Measurements from ENCODE around the gene MST1R. TPM values are rescaled to one million over a fixed set of nuclear protein-coding genes. Genes with fewer than 3 reads are reported as not detected.

Gene MST1R
- total and polyA plus RNA-seq, 7 experiments from 2014 or later, result 0.39 to 5.8 (median 0.80) TPM

- CTCF ChIA-PET, result interaction anchor here (0.5 kb wide), 1 partner anchor 52 kb away, joined by 3 read pairs; no protein-coding TSS in a partner anchor
- H3K27ac Mint-ChIP-seq, result no peak overlapping the region
Measured at GRCh38 chr3:49868862-49869466, 34.7 kb downstream of the MST1R start.

GRCh38 chr3:49867871-49868321 is 35.8 kb downstream of the MST1R start:
- CTCF ChIA-PET, result interaction anchor here (0.5 kb wide), 1 partner anchor 29 kb away, joined by 4 read pairs; no protein-coding TSS in a partner anchor
- peaks cover 27 to 66% (median 42%) of the 10 kb centered on the region in 5 donors for H3K27me3 Mint-ChIP-seq
- Histone ChIP-seq H3K27me3 (ENCODE audit: control insufficient read depth in 2 of 2, insufficient read depth in 2 of 2, low read length in 2 of 2) (peaks cover 10 to 16% of the 10 kb centered on the region in 2 donors), H3K4me3 (ENCODE audit: low read length) (no peak overlapping the region), H3K36me3 (ENCODE audit: control insufficient read depth in 2 of 3, insufficient read depth in 3 of 3, low read length in 3 of 3) (no peaks in the 10 kb centered on the region), H3K9me3 (ENCODE audit: control insufficient read depth in 2 of 3, low read length in 3 of 3) (no peaks in the 10 kb centered on the region), H3K4me1 (ENCODE audit: control insufficient read depth in 2 of 2, insufficient read depth in 2 of 2, low read length in 2 of 2) (no peaks in the 10 kb centered on the region), H3K27ac (ENCODE audit: low read depth, low read length) (no peak overlapping the region)
- DNase-seq, result peak in 3 of 9 donors; percentile 15 to 37 (median 21)
- intact Hi-C loops (cut with micrococcal nuclease), result no loop called here
- H3K4me1 Mint-ChIP-seq, result peaks cover 0 to 7% (median 0%) of the 10 kb centered on the region in 7 donors
- POLR2A ChIA-PET, result interaction anchor here (1.0 kb wide), 1 partner anchor 14 kb away, joined by 3 read pairs; no protein-coding TSS in a partner anchor
- no peaks in the 10 kb centered on the region for H3K36me3 Mint-ChIP-seq
- H3K27ac Mint-ChIP-seq, result peak overlapping the region in 1 of 9 donors; percentile 59
- no peak for ATAC-seq
- H3K4me3 Mint-ChIP-seq, result peak overlapping the region in 4 of 10 donors; percentile 30 to 65 (median 52)
- no peaks in the 10 kb centered on the region for H3K9me3 Mint-ChIP-seq

More at GRCh38 chr3:49868862-49869466, 34.7 kb downstream of the MST1R start:
- ATAC-seq (no peak), DNase-seq (no peak)
- H3K9me3 Mint-ChIP-seq, result no peaks in the 10 kb centered on the region
- H3K4me3 Mint-ChIP-seq, result peak overlapping the region in 7 of 10 donors; percentile 21 to 65 (median 54)
- POLR2A ChIA-PET, result interaction anchor here (1.0 kb wide), 1 partner anchor 15 kb away, joined by 3 read pairs; no protein-coding TSS in a partner anchor
- peaks cover 0 to 7% (median 0%) of the 10 kb centered on the region in 7 donors for H3K4me1 Mint-ChIP-seq
- H3K4me1 ChIP-seq (ENCODE audit: control insufficient read depth in 2 of 2, insufficient read depth in 2 of 2, low read length in 2 of 2), result no peaks in the 10 kb centered on the region
- H3K4me3 ChIP-seq (ENCODE audit: low read length), result no peak overlapping the region
- intact Hi-C loops (cut with micrococcal nuclease), result no loop called here
- no peaks in the 10 kb centered on the region for H3K36me3 Mint-ChIP-seq
- no peaks in the 10 kb centered on the region for H3K9me3 ChIP-seq (ENCODE audit: control insufficient read depth in 2 of 3, low read length in 3 of 3)
- H3K27ac ChIP-seq (ENCODE audit: low read depth, low read length), result no peak overlapping the region
- H3K36me3 ChIP-seq (ENCODE audit: control insufficient read depth in 2 of 3, insufficient read depth in 3 of 3, low read length in 3 of 3), result no peaks in the 10 kb centered on the region
- H3K27me3 Mint-ChIP-seq, result peaks cover 22 to 61% (median 38%) of the 10 kb centered on the region in 5 donors
- peaks cover 10 to 16% of the 10 kb centered on the region in 2 donors for H3K27me3 ChIP-seq (ENCODE audit: control insufficient read depth in 2 of 2, insufficient read depth in 2 of 2, low read length in 2 of 2)

GRCh38 chr3:49867400-49867799 is 36.3 kb downstream of the MST1R start:
- no peak overlapping the region for H3K4me3 ChIP-seq (ENCODE audit: low read length)
- ATAC-seq, result no peak
- ChIA-PET CTCF (interaction anchor here (0.5 kb wide), 1 partner anchor 28 kb away, joined by 4 read pairs; no protein-coding TSS in a partner anchor), POLR2A (no interaction called here)
- Mint-ChIP-seq H3K4me1 (peaks cover 0 to 6% (median 0%) of the 10 kb centered on the region in 7 donors), H3K4me3 (peak overlapping the region in 1 of 10 donors; percentile 65), H3K27me3 (peaks cover 28 to 66% (median 44%) of the 10 kb centered on the region in 5 donors), H3K27ac (no peak overlapping the region), H3K36me3 (no peaks in the 10 kb centered on the region), H3K9me3 (no peaks in the 10 kb centered on the region)
- H3K9me3 ChIP-seq (ENCODE audit: control insufficient read depth in 2 of 3, low read length in 3 of 3), result no peaks in the 10 kb centered on the region
- H3K27ac ChIP-seq (ENCODE audit: low read depth, low read length), result no peak overlapping the region
- intact Hi-C loops (cut with micrococcal nuclease), result no loop called here
- H3K27me3 ChIP-seq (ENCODE audit: control insufficient read depth in 2 of 2, insufficient read depth in 2 of 2, low read length in 2 of 2), result peaks cover 10 to 16% of the 10 kb centered on the region in 2 donors
- H3K4me1 ChIP-seq (ENCODE audit: control insufficient read depth in 2 of 2, insufficient read depth in 2 of 2, low read length in 2 of 2), result no peaks in the 10 kb centered on the region
- no peaks in the 10 kb centered on the region for H3K36me3 ChIP-seq (ENCODE audit: control insufficient read depth in 2 of 3, insufficient read depth in 3 of 3, low read length in 3 of 3)
- no peak for DNase-seq

- ChIA-PET POLR2A (no interaction called here), CTCF (interaction anchor here (0.7 kb wide), 1 partner anchor 91 kb away, joined by 3 read pairs; no protein-coding TSS in a partner anchor)
- Mint-ChIP-seq H3K27ac (no peak overlapping the region), H3K9me3 (no peaks in the 10 kb centered on the region), H3K27me3 (peaks cover 28 to 51% (median 37%) of the 10 kb centered on the region in 5 donors), H3K36me3 (no peaks in the 10 kb centered on the region), H3K4me1 (peaks cover 0 to 6% (median 0%) of the 10 kb centered on the region in 7 donors), H3K4me3 (no peak overlapping the region)
- no peak for ATAC-seq
- no peak for DNase-seq
- Histone ChIP-seq H3K9me3 (ENCODE audit: control insufficient read depth in 2 of 3, low read length in 3 of 3) (no peaks in the 10 kb centered on the region), H3K4me3 (ENCODE audit: low read length) (no peak overlapping the region), H3K27me3 (ENCODE audit: control insufficient read depth in 2 of 2, insufficient read depth in 2 of 2, low read length in 2 of 2) (peaks cover 9 to 16% of the 10 kb centered on the region in 2 donors), H3K27ac (ENCODE audit: low read depth, low read length) (no peak overlapping the region), H3K36me3 (ENCODE audit: control insufficient read depth in 2 of 3, insufficient read depth in 3 of 3, low read length in 3 of 3) (no peaks in the 10 kb centered on the region), H3K4me1 (ENCODE audit: control insufficient read depth in 2 of 2, insufficient read depth in 2 of 2, low read length in 2 of 2) (no peaks in the 10 kb centered on the region)
- intact Hi-C loops (cut with micrococcal nuclease), result no loop called here
Measured at GRCh38 chr3:49865198-49865784, 38.4 kb downstream of the MST1R start.

GRCh38 chr3:49864505-49864904 is 39.2 kb downstream of the MST1R start:
- Mint-ChIP-seq H3K9me3 (no peaks in the 10 kb centered on the region), H3K36me3 (no peaks in the 10 kb centered on the region), H3K27ac (no peak overlapping the region), H3K4me3 (no peak overlapping the region), H3K27me3 (peaks cover 27 to 46% (median 37%) of the 10 kb centered on the region in 5 donors), H3K4me1 (peaks cover 0 to 6% (median 0%) of the 10 kb centered on the region in 7 donors)
- Histone ChIP-seq H3K36me3 (ENCODE audit: control insufficient read depth in 2 of 3, insufficient read depth in 3 of 3, low read length in 3 of 3) (no peaks in the 10 kb centered on the region), H3K9me3 (ENCODE audit: control insufficient read depth in 2 of 3, low read length in 3 of 3) (no peaks in the 10 kb centered on the region), H3K27ac (ENCODE audit: low read depth, low read length) (no peak overlapping the region), H3K27me3 (ENCODE audit: control insufficient read depth in 2 of 2, insufficient read depth in 2 of 2, low read length in 2 of 2) (peaks cover 6 to 16% of the 10 kb centered on the region in 2 donors), H3K4me1 (ENCODE audit: control insufficient read depth in 2 of 2, insufficient read depth in 2 of 2, low read length in 2 of 2) (no peaks in the 10 kb centered on the region), H3K4me3 (ENCODE audit: low read length) (no peak overlapping the region)
- ATAC-seq (no peak), DNase-seq (no peak)
- POLR2A ChIA-PET, result interaction anchor here (0.7 kb wide), 1 partner anchor 191 kb away, joined by 3 read pairs; no protein-coding TSS in a partner anchor
- CTCF ChIA-PET, result no interaction called here
- intact Hi-C loops (cut with micrococcal nuclease), result no loop called here

GRCh38 chr3:49859576-49860305 is 43.9 kb downstream of the MST1R start:
- Histone ChIP-seq H3K27me3 (ENCODE audit: control insufficient read depth in 2 of 2, insufficient read depth in 2 of 2, low read length in 2 of 2) (no peaks in the 10 kb centered on the region), H3K9me3 (ENCODE audit: control insufficient read depth in 2 of 3, low read length in 3 of 3) (no peaks in the 10 kb centered on the region), H3K4me1 (ENCODE audit: control insufficient read depth in 2 of 2, insufficient read depth in 2 of 2, low read length in 2 of 2) (peaks cover 10 to 11% of the 10 kb centered on the region in 2 donors), H3K27ac (ENCODE audit: low read depth, low read length) (no peak overlapping the region), H3K36me3 (ENCODE audit: control insufficient read depth in 2 of 3, insufficient read depth in 3 of 3, low read length in 3 of 3) (no peaks in the 10 kb centered on the region), H3K4me3 (ENCODE audit: low read length) (no peak overlapping the region)
- Mint-ChIP-seq H3K4me1 (peaks cover 4 to 15% (median 13%) of the 10 kb centered on the region in 7 donors), H3K27me3 (peaks cover 5 to 10% (median 9%) of the 10 kb centered on the region in 5 donors), H3K27ac (no peak overlapping the region), H3K9me3 (no peaks in the 10 kb centered on the region), H3K4me3 (no peak overlapping the region), H3K36me3 (no peaks in the 10 kb centered on the region)
- ChIA-PET POLR2A (no interaction called here), CTCF (no interaction called here)
- intact Hi-C loops (cut with micrococcal nuclease), result loop anchor here (5.0 kb wide), 3 partner anchors 137 to 1557 kb away; partner anchors contain the start of genes BSN (in 1 of the 2), GMPPB (in 1 of the 2) and NME6 (in 1 of the 2)
- DNase-seq (no peak), ATAC-seq (no peak)

Data from naive thymus-derived CD4-positive, alpha-beta T cell (primary cell).